ENCODE measurements around the gene MBD2.

The MBD2 gene

GRCh38 chr18:54203914-54204313, 20.6 kb downstream of the MBD2 start:
- no peak overlapping the region for H3K4me3 ChIP-seq (ENCODE audit: low read depth, low read length)
- no peak for DNase-seq (ENCODE audit: low read depth)
- no peak for TF ChIP-seq CTCF (conservative IDR thresholded peaks at IDR 0.05; ENCODE audit: low read depth, low read length)

- TF ChIP-seq CTCF (conservative IDR thresholded peaks at IDR 0.05; ENCODE audit: low read depth, low read length) = no peak
- no peak overlapping the region for H3K4me3 ChIP-seq (ENCODE audit: low read depth, low read length)
- no peak for DNase-seq (ENCODE audit: low read depth)
Observed at GRCh38 chr18:54202851-54203250, 21.6 kb downstream of the MBD2 start.

- DNase-seq (ENCODE audit: low read depth) = no peak
- TF ChIP-seq CTCF (conservative IDR thresholded peaks at IDR 0.05; ENCODE audit: low read depth, low read length) = no peak
- H3K4me3 ChIP-seq (ENCODE audit: low read depth, low read length) = no peak overlapping the region
Observed at GRCh38 chr18:54197747-54198411, 26.6 kb downstream of the MBD2 start.

GRCh38 chr18:54193786-54194185, 30.7 kb downstream of the MBD2 start:
- no peak for TF ChIP-seq CTCF (conservative IDR thresholded peaks at IDR 0.05; ENCODE audit: low read depth, low read length)
- H3K4me3 ChIP-seq (ENCODE audit: low read depth, low read length) = no peak overlapping the region
- DNase-seq (ENCODE audit: low read depth) = no peak

- H3K4me3 ChIP-seq (ENCODE audit: low read depth, low read length) = no peak overlapping the region
- no peak for TF ChIP-seq CTCF (conservative IDR thresholded peaks at IDR 0.05; ENCODE audit: low read depth, low read length)
- DNase-seq (ENCODE audit: low read depth) = no peak
Observed at GRCh38 chr18:54192900-54193299, 31.6 kb downstream of the MBD2 start.

- DNase-seq (ENCODE audit: low read depth) = no peak
- TF ChIP-seq CTCF (conservative IDR thresholded peaks at IDR 0.05; ENCODE audit: low read depth, low read length) = no peak
- H3K4me3 ChIP-seq (ENCODE audit: low read depth, low read length) = no peak overlapping the region
Observed at GRCh38 chr18:54192415-54192814, 32.1 kb downstream of the MBD2 start.

GRCh38 chr18:54191352-54191751, 33.1 kb downstream of the MBD2 start:
- DNase-seq (ENCODE audit: low read depth) = no peak

More at GRCh38 chr18:54191352-54191751, 33.1 kb downstream of the MBD2 start:
- no peak overlapping the region for H3K4me3 ChIP-seq (ENCODE audit: low read depth, low read length)
- no peak for TF ChIP-seq CTCF (conservative IDR thresholded peaks at IDR 0.05; ENCODE audit: low read depth, low read length)

Data from choroid plexus epithelial cell (primary cell).